Adrenal gland (tissue), 12 donors: ENCODE data around the gene PARP3. TPM values are rescaled to one million over a fixed set of nuclear protein-coding genes. Genes with fewer than 3 reads are reported as not detected.
"Not testable (repeated sequence)": the region's sequence is repeated elsewhere in the genome, so short reads cannot be mapped to it uniquely, and the experiment has no call there.

Source experiments
- DNase-seq, 7 donors: peaks; one replicate each; pipeline ENCODE4 v3.0.0-alpha.2; 2019 to 2020
- H3K27ac ChIP-seq, 5 donors: fragments of 200-600 bp; sonication (generic) in 4 of 5; 1 replicate in 3 of 5; 2 replicates in 2 of 5; pipeline versions ENCODE4 v1.5.1 to v1.8.0; 2016 to 2020; ENCODE audit warnings: mild to moderate bottlenecking in 1 of 5
- H3K27me3 ChIP-seq: fragments of 200-600 bp; 2 replicates; pipeline ENCODE4 v1.8.0; 2021
- H3K36me3 ChIP-seq, 2 donors: fragments of 200-600 bp; replicated peaks in 1 of 2; 1 replicate in 1 of 2; 2 replicates in 1 of 2; pipeline versions ENCODE4 v1.5.1 to v1.8.0; 2018 to 2022
- H3K4me1 ChIP-seq, 2 donors: fragments of 200-600 bp; replicated peaks in 1 of 2; 1 replicate in 1 of 2; 2 replicates in 1 of 2; pipeline versions ENCODE4 v1.5.1 to v1.8.0; 2018 to 2021
- H3K4me3 ChIP-seq, 4 donors: fragments of 200-600 bp; sonication (generic) in 3 of 4; one replicate each; pipeline ENCODE4 v1.5.1; 2016 to 2018
- H3K9me3 ChIP-seq, 3 donors: fragments of 200-600 bp; sonication (generic) in 1 of 3; replicated peaks in 1 of 3; 1 replicate in 2 of 3; 2 replicates in 1 of 3; pipeline versions ENCODE4 v1.5.1 to v1.8.0; 2016 to 2021
- POLR2A ChIP-seq, 2 donors: fragments of 450-650 bp; IDR thresholded peaks; one replicate each; pipeline ENCODE4 v1.6.1; 2017; ENCODE audit warnings: antibody characterized with exemption in 2 of 2, mild to moderate bottlenecking in 2 of 2, moderate library complexity in 1 of 2
- WGBS, 4 donors: extraction: QIAGEN DNeasy Blood & Tissue Kit in 2 of 4; methylation state at CpG; one replicate each; pipeline versions ENCODE4 v1.1.5 to v1.1.7; 2013 to 2017; 5-methylcytosine and 5-hydroxymethylcytosine counted together
- intact Hi-C, 2 donors: fragments of 100-400 bp; cut with DNase I; formaldehyde crosslinking; loops; one replicate each; pipeline versions ENCODE4 v1.14.1 to v1.15.0; 2022 to 2023
- polyA plus RNA-seq, 3 donors: library from polyadenylated mRNA; stranded (reverse); fragments of 200-250 nt in 2 of 3; fragments of 350-450 nt in 1 of 3; fragmentation: Illumina TruSeq in 1 of 3; extraction: RNeasy Lipid Tissue Mini Kit (QIAGEN cat#74804) in 1 of 3; gene quantifications; one replicate each; pipeline ENCODE4 v1.2.3, GENCODE V29; 2013 to 2014
- total RNA-seq, 9 donors: library from RNA; depleted of rRNA in 4 of 9; stranded (reverse); fragments of >200 nt in 4 of 9; fragments of 120-200 nt in 1 of 9; fragmentation: NEBNext Ultra II Directional in 1 of 9; extraction: Animal tissue kit (Norgen Biotek cat#: 25700) in 1 of 9; gene quantifications; one replicate each; pipeline versions ENCODE4 v1.1.0 to v1.2.4, GENCODE V29; 2013 to 2023
- TF ChIP-seq, protein P1 (sequence below), 6 experiments: fragments of 450-650 bp in 4 of 6; fragments of 200-600 bp in 2 of 6; sonication (generic) in 1 of 6; IDR thresholded peaks; 1 replicate in 5 of 6; 2 replicates in 1 of 6; pipeline versions ENCODE4 v1.5.1 to v1.8.0; 2016 to 2021; ENCODE audit warnings: antibody characterized with exemption in 6 of 6, mild to moderate bottlenecking in 2 of 6, moderate library complexity in 1 of 6
- donor health status: healthy with polysubstance abuse.
- donor health status: Bipolar disorder and iron deficiency.
- donor health status: DM: yes; HTN: yes; CAD: no.
- donor health status: DM: no; HTN: no; CAD: no.
- donor health status: DM: no; HTN: no; CAD: no.
- donor health status: DM: yes; HTN: yes; CAD: no.

The PARP3 gene
- total and polyA plus RNA-seq, 12 donors = 7.8 to 94.1 (median 60.4) TPM

DNA sequence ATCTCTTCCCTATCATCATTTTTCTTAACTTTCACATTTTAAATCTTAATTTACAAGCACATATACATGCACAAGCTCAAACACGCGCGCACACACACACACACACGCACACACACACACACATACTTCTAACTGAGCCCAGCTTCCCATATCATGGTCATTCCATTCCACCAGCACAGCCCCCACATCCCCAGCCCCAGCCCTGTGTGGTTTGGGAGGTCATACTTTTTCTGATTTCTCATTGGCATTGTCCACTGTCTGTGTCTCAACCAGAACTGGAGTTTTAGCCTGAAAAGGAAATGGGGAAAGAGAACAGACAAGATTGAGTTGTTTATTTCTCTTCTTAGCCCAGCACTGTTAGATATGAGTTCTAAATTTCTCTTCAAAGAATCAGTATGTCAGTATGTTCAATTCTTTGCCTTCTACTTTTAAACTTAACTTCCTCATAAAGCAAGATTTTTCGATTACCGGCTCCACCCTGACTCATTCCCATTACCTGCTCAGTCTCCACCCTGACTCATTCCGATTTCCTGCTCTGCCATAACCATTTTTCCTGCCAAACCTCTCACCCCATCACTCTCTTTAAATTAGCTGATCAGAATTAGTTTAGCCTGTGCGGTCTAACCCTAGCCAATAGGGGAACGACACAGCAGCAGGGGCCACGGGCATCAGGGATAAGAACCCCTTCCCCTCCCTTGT lies 45.4 kb upstream of the PARP3 start:
- H3K36me3 ChIP-seq = no peaks in the 10 kb centered on the region
- no peak for DNase-seq
- H3K27me3 ChIP-seq = no peaks in the 10 kb centered on the region
- no peak for TF ChIP-seq POLR2A (IDR thresholded peaks at IDR 0.05)
- TF ChIP-seq, protein P1, sequence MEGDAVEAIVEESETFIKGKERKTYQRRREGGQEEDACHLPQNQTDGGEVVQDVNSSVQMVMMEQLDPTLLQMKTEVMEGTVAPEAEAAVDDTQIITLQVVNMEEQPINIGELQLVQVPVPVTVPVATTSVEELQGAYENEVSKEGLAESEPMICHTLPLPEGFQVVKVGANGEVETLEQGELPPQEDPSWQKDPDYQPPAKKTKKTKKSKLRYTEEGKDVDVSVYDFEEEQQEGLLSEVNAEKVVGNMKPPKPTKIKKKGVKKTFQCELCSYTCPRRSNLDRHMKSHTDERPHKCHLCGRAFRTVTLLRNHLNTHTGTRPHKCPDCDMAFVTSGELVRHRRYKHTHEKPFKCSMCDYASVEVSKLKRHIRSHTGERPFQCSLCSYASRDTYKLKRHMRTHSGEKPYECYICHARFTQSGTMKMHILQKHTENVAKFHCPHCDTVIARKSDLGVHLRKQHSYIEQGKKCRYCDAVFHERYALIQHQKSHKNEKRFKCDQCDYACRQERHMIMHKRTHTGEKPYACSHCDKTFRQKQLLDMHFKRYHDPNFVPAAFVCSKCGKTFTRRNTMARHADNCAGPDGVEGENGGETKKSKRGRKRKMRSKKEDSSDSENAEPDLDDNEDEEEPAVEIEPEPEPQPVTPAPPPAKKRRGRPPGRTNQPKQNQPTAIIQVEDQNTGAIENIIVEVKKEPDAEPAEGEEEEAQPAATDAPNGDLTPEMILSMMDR (IDR thresholded peaks at IDR 0.05) = no peak
- 83 to 89% (median 86%) methylated on average over 10 of the region's 10 CpGs for WGBS, 4 donors
- intact Hi-C loops = no loop called here
- no peak overlapping the region for H3K27ac ChIP-seq
- no peaks in the 10 kb centered on the region for H3K4me1 ChIP-seq
- H3K9me3 ChIP-seq = no peaks in the 10 kb centered on the region
- no peak overlapping the region for H3K4me3 ChIP-seq

DNA sequence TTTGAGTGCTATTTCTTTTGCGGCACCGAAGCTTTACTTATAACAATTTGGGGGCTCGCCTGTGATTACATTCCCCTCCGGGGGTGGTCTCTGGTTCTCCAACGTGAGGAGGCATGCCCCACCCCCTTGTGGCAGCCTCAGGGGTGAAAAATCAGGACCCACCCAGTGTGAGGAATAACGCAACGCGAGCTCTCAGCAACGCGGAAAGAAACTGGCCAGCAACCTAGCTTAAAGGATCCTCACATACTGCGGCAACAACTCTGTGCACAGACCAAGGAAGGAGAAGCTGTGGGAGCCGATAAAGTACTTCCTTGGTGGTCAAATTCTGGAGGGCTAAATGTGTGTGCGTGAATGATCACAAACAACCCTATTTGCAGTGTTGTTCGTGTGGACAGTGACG lies 44.8 kb upstream of the PARP3 start:
- H3K4me1 ChIP-seq = no peaks in the 10 kb centered on the region
- intact Hi-C loops = no loop called here
- no peak for DNase-seq
- no peak overlapping the region for H3K27ac ChIP-seq
- H3K36me3 ChIP-seq = no peaks in the 10 kb centered on the region
- H3K9me3 ChIP-seq = no peaks in the 10 kb centered on the region
- no peak for TF ChIP-seq POLR2A (IDR thresholded peaks at IDR 0.05)
- TF ChIP-seq, protein P1 (IDR thresholded peaks at IDR 0.05) = no peak
- no peaks in the 10 kb centered on the region for H3K27me3 ChIP-seq
- no peak overlapping the region for H3K4me3 ChIP-seq
- WGBS, 4 donors = 75 to 93% (median 81%) methylated on average over 15 of the region's 15 CpGs

GRCh38 chr3:51900043-51900442 lies 42.1 kb upstream of the PARP3 start:
- DNase-seq, H3K4me3 ChIP-seq, H3K27me3 ChIP-seq, intact Hi-C loops, H3K4me1 ChIP-seq, H3K9me3 ChIP-seq, H3K27ac ChIP-seq, H3K36me3 ChIP-seq: not testable (repeated sequence)
- 63 to 75% (median 73%) methylated on average over 7 of the region's 7 CpGs for WGBS, 4 donors

- DNase-seq, H3K4me1 ChIP-seq: not testable (repeated sequence)
These were observed 39.8 kb upstream of the PARP3 start for GRCh38 chr3:51902361-51902760.

DNA sequence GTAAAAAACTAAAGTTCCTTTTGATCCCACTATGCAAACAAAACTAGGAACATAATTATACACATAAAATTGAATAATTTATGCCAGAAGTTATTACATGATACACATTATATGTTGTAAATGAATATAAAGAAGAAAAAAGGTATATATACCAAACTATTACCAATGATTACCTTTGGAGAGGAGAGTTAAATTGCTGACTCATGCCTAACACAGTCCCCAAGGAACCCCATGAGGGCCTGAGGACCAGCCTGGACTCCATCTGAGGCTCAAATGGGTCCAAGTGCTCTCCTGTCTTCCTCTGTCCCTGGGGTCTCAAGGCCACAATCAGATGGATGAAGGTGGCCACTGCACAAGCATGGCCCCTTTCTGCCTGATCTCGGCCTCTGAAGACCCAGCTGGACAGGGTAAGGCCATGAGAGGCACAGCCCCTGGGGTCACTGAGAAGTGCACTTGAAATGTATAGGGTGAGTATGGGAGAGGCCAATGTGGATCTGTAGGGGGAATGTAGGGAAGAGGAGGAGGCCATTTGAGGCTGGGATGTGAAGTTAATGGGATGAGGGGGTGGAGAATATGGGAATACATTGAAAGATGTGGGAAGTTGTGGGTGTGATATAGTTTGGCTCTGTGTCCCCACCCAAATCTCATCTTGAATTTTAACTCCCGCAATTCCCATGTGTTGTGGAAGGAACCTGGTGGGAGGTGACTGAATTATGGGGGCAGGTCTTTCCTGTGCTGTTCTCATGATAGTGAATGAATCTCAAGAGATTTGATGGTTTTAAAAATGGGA lies 37.9 kb upstream of the PARP3 start:
- Histone ChIP-seq H3K4me3 (no peak overlapping the region), H3K27me3 (no peaks in the 10 kb centered on the region), H3K27ac (no peak overlapping the region), H3K9me3 (no peaks in the 10 kb centered on the region), H3K36me3 (no peaks in the 10 kb centered on the region), H3K4me1 (no peaks in the 10 kb centered on the region)
- no peak for DNase-seq
- intact Hi-C loops = no loop called here
- 86 to 100% (median 89%) methylated on average over 2 of the region's 2 CpGs for WGBS, 4 donors
- TF ChIP-seq, protein P1 (IDR thresholded peaks at IDR 0.05) = no peak
- TF ChIP-seq POLR2A (IDR thresholded peaks at IDR 0.05) = no peak

More at GRCh38 chr3:51902361-51902760, 39.8 kb upstream of the PARP3 start:
- H3K27ac ChIP-seq, H3K4me3 ChIP-seq, intact Hi-C loops, H3K27me3 ChIP-seq, H3K36me3 ChIP-seq, H3K9me3 ChIP-seq: not testable (repeated sequence)
- 65 to 75% (median 72%) methylated on average over 6 to 7 of the region's 7 CpGs for WGBS, 4 donors
